Sigmoid colon (tissue), 7 donors: ENCODE results near the gene ARHGDIA. TPM values are rescaled to one million over a fixed set of nuclear protein-coding genes. Genes with fewer than 3 reads are reported as not detected.

ENCODE experiments used
- DNase-seq: peaks from one replicate; pipeline ENCODE4 v3.0.0-alpha.2; 2019
- H3K27ac ChIP-seq, 4 donors: fragments of 200-600 bp; sonication (generic); one replicate each; pipeline ENCODE4 v1.5.1; 2016 to 2019; ENCODE audit warnings: mild to moderate bottlenecking in 1 of 4
- H3K27me3 ChIP-seq, 3 donors: fragments of 200-600 bp; sonication (generic); one replicate each; pipeline ENCODE4 v1.5.1; 2019; ENCODE audit warnings: mild to moderate bottlenecking in 1 of 3
- H3K36me3 ChIP-seq, 4 donors: fragments of 200-600 bp; sonication (generic); one replicate each; pipeline ENCODE4 v1.5.1; 2016 to 2019
- H3K4me1 ChIP-seq, 4 donors: fragments of 200-600 bp; sonication (generic); one replicate each; pipeline ENCODE4 v1.5.1; 2017 to 2019
- H3K4me3 ChIP-seq, 4 donors: fragments of 200-600 bp; sonication (generic); one replicate each; pipeline ENCODE4 v1.5.1; 2017 to 2019; ENCODE audit warnings: mild to moderate bottlenecking in 2 of 4, moderate library complexity in 1 of 4
- H3K9me3 ChIP-seq, 4 donors: fragments of 200-600 bp in 3 of 4; sonication (generic) in 3 of 4; one replicate each; pipeline versions ENCODE4 v1.5.1 to v1.6.1; 2013 to 2019
- CTCF ChIP-seq, 4 experiments: fragments of 450-650 bp in 3 of 4; fragments of 200-600 bp in 1 of 4; IDR thresholded peaks; one replicate each; pipeline ENCODE4 v1.5.1; 2016 to 2019; ENCODE audit warnings: antibody characterized with exemption in 4 of 4, mild to moderate bottlenecking in 3 of 4, moderate library complexity in 2 of 4
- EP300 ChIP-seq, 4 donors: sonication (generic); formaldehyde crosslinking; IDR thresholded peaks; one replicate each; pipeline ENCODE4 v1.6.1; 2017; ENCODE audit warnings: antibody characterized with exemption in 4 of 4
- POLR2A ChIP-seq, 2 donors: fragments of 450-650 bp; IDR thresholded peaks; one replicate each; pipeline ENCODE4 v1.6.1; 2016; ENCODE audit warnings: antibody characterized with exemption in 2 of 2, mild to moderate bottlenecking in 2 of 2, moderate library complexity in 2 of 2
- POLR2AphosphoS5 ChIP-seq, 4 donors: sonication (generic); formaldehyde crosslinking; IDR thresholded peaks; one replicate each; pipeline ENCODE4 v1.6.1; 2017; ENCODE audit warnings: antibody characterized with exemption in 4 of 4
- WGBS, 2 donors: extraction: QIAGEN DNeasy Blood & Tissue Kit; methylation state at CpG; one replicate each; pipeline ENCODE4 v1.1.7; 2013; 5-methylcytosine and 5-hydroxymethylcytosine counted together
- intact Hi-C: fragments of 100-400 bp; cut with DNase I; formaldehyde crosslinking; loops from one replicate; pipeline ENCODE4 v1.15.1; 2023
- polyA plus RNA-seq, 3 donors: library from polyadenylated mRNA; stranded (reverse); fragments of 200-250 nt; gene quantifications; one replicate each; pipeline ENCODE4 v1.2.3, GENCODE V29; 2013
- total RNA-seq, 4 donors: library from RNA; depleted of rRNA; stranded (reverse); fragments of >200 nt; gene quantifications; one replicate each; pipeline ENCODE4 v1.1.0, GENCODE V29; 2016
- donor health status: healthy with polysubstance abuse.
- donor health status: Bipolar disorder and iron deficiency.
- donor health status: healthy.

Gene ARHGDIA
- total and polyA plus RNA-seq, 7 donors = 67.0 to 452 (median 99.5) TPM

- Histone ChIP-seq H3K4me1 (no peaks in the 10 kb centered on the region), H3K4me3 (no peak overlapping the region), H3K27ac (no peak overlapping the region), H3K27me3 (no peaks in the 10 kb centered on the region), H3K9me3 (no peaks in the 10 kb centered on the region), H3K36me3 (peaks cover 38 to 68% (median 46%) of the 10 kb centered on the region in 4 donors)
- TF ChIP-seq POLR2AphosphoS5 (IDR thresholded peaks at IDR 0.05) = no peak
- TF ChIP-seq CTCF (IDR thresholded peaks at IDR 0.05) = no peak
- no peak for TF ChIP-seq EP300 (IDR thresholded peaks at IDR 0.05)
- no peak for TF ChIP-seq POLR2A (IDR thresholded peaks at IDR 0.05)
- 91% methylated on average over 13 of the region's 13 CpGs for WGBS, 2 donors
- intact Hi-C loops = no loop called here
- no peak for DNase-seq
These were observed 26.2 kb downstream of the ARHGDIA start for GRCh38 chr17:81844887-81845286.

GRCh38 chr17:81844327-81844851 lies 26.7 kb downstream of the ARHGDIA start:
- no peaks in the 10 kb centered on the region for H3K9me3 ChIP-seq
- no peak overlapping the region for H3K27ac ChIP-seq
- no peak for DNase-seq
- no peaks in the 10 kb centered on the region for H3K4me1 ChIP-seq
- TF ChIP-seq POLR2A (IDR thresholded peaks at IDR 0.05) (no peak), EP300 (IDR thresholded peaks at IDR 0.05) (no peak), POLR2AphosphoS5 (IDR thresholded peaks at IDR 0.05) (no peak), CTCF (IDR thresholded peaks at IDR 0.05) (no peak)
- no peaks in the 10 kb centered on the region for H3K27me3 ChIP-seq
- peaks cover 38 to 63% (median 46%) of the 10 kb centered on the region in 4 donors for H3K36me3 ChIP-seq
- intact Hi-C loops = no loop called here
- 92 to 94% methylated on average over 14 of the region's 14 CpGs for WGBS, 2 donors
- H3K4me3 ChIP-seq = no peak overlapping the region

GRCh38 chr17:81843713-81844326 lies 27.3 kb downstream of the ARHGDIA start:
- peaks cover 36 to 57% (median 43%) of the 10 kb centered on the region in 4 donors for H3K36me3 ChIP-seq

GRCh38 chr17:81842725-81843504 lies 28.2 kb downstream of the ARHGDIA start:
- intact Hi-C loops = no loop called here
- no peaks in the 10 kb centered on the region for H3K27me3 ChIP-seq
- H3K4me1 ChIP-seq = no peaks in the 10 kb centered on the region
- TF ChIP-seq POLR2A (IDR thresholded peaks at IDR 0.05) (no peak), POLR2AphosphoS5 (IDR thresholded peaks at IDR 0.05) (no peak), EP300 (IDR thresholded peaks at IDR 0.05) (no peak), CTCF (IDR thresholded peaks at IDR 0.05) (no peak)
- DNase-seq = no peak
- no peak overlapping the region for H3K4me3 ChIP-seq
- no peaks in the 10 kb centered on the region for H3K9me3 ChIP-seq
- H3K36me3 ChIP-seq = peaks cover 36 to 50% (median 43%) of the 10 kb centered on the region in 4 donors
- H3K27ac ChIP-seq = no peak overlapping the region
- WGBS, 2 donors = 55 to 78% methylated on average over 21 of the region's 21 CpGs

More at GRCh38 chr17:81843713-81844326, 27.3 kb downstream of the ARHGDIA start:
- no peaks in the 10 kb centered on the region for H3K4me1 ChIP-seq
- H3K4me3 ChIP-seq = no peak overlapping the region
- no peak overlapping the region for H3K27ac ChIP-seq
- H3K27me3 ChIP-seq = no peaks in the 10 kb centered on the region
- intact Hi-C loops = no loop called here
- TF ChIP-seq POLR2AphosphoS5 (IDR thresholded peaks at IDR 0.05) (no peak), POLR2A (IDR thresholded peaks at IDR 0.05) (no peak), CTCF (IDR thresholded peaks at IDR 0.05) (no peak), EP300 (IDR thresholded peaks at IDR 0.05) (no peak)
- WGBS, 2 donors = 93 to 94% methylated on average over 30 of the region's 30 CpGs
- no peak for DNase-seq
- no peaks in the 10 kb centered on the region for H3K9me3 ChIP-seq
